RWPE2 (cell line): Measurements from ENCODE around the gene FBXO30.

Source experiments
- ATAC-seq: fragments of 200-7000 bp; cut with Tn5 transposase; 3 replicates; pipeline ENCODE4 v1.9.1; 2021; ENCODE audit warnings: low read depth
- DNase-seq: peaks from one replicate; pipeline ENCODE4 v3.0.0-alpha.2; 2020; ENCODE audit warnings: low spot score
- H3K27ac ChIP-seq: fragments of 450-650 bp; 2 replicates; pipeline ENCODE4 v1.5.1; 2017; ENCODE audit warnings: mild to moderate bottlenecking; ENCODE audit not compliant: poor library complexity, severe bottlenecking
- H3K27me3 ChIP-seq: fragments of 250-450 bp; sonication (Bioruptor Pico); 2 replicates; pipeline ENCODE4 v1.5.1; 2021; ENCODE audit warnings: mild to moderate bottlenecking, moderate library complexity; ENCODE audit not compliant: insufficient read depth, poor library complexity, severe bottlenecking
- H3K36me3 ChIP-seq: fragments of 250-450 bp; sonication (Bioruptor Pico); 2 replicates; pipeline ENCODE4 v1.5.1; 2020; ENCODE audit warnings: low read depth, mild to moderate bottlenecking, moderate library complexity
- H3K4me1 ChIP-seq: fragments of 250-450 bp; sonication (Bioruptor Pico); 2 replicates; pipeline ENCODE4 v1.5.1; 2021; ENCODE audit warnings: mild to moderate bottlenecking, moderate library complexity; ENCODE audit not compliant: insufficient read depth, poor library complexity, severe bottlenecking
- H3K4me3 ChIP-seq: fragments of 250-450 bp; sonication (Bioruptor Pico); 2 replicates; pipeline ENCODE4 v1.5.1; 2021; ENCODE audit warnings: mild to moderate bottlenecking, moderate library complexity; ENCODE audit not compliant: severe bottlenecking
- H3K9me3 ChIP-seq: fragments of 250-450 bp; sonication (Bioruptor Pico); 2 replicates; pipeline ENCODE4 v1.5.1; 2021; ENCODE audit warnings: mild to moderate bottlenecking, moderate library complexity; ENCODE audit not compliant: severe bottlenecking
- TF ChIP-seq, protein P1 (sequence below): fragments of 450-650 bp; IDR thresholded peaks from one replicate; pipeline ENCODE4 v1.5.1; 2017; ENCODE audit warnings: mild to moderate bottlenecking, moderate library complexity; ENCODE audit not compliant: poor library complexity, severe bottlenecking

The FBXO30 gene, protein sequence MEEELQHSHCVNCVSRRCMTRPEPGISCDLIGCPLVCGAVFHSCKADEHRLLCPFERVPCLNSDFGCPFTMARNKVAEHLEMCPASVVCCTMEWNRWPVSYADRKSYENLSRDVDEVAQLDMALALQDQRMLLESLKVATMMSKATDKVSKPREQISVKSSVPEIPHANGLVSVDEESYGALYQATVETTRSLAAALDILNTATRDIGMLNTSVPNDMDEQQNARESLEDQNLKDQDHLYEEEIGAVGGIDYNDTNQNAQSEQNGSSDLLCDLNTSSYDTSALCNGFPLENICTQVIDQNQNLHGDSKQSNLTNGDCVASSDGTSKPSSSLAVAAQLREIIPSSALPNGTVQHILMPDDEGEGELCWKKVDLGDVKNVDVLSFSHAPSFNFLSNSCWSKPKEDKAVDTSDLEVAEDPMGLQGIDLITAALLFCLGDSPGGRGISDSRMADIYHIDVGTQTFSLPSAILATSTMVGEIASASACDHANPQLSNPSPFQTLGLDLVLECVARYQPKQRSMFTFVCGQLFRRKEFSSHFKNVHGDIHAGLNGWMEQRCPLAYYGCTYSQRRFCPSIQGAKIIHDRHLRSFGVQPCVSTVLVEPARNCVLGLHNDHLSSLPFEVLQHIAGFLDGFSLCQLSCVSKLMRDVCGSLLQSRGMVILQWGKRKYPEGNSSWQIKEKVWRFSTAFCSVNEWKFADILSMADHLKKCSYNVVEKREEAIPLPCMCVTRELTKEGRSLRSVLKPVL

DNA sequence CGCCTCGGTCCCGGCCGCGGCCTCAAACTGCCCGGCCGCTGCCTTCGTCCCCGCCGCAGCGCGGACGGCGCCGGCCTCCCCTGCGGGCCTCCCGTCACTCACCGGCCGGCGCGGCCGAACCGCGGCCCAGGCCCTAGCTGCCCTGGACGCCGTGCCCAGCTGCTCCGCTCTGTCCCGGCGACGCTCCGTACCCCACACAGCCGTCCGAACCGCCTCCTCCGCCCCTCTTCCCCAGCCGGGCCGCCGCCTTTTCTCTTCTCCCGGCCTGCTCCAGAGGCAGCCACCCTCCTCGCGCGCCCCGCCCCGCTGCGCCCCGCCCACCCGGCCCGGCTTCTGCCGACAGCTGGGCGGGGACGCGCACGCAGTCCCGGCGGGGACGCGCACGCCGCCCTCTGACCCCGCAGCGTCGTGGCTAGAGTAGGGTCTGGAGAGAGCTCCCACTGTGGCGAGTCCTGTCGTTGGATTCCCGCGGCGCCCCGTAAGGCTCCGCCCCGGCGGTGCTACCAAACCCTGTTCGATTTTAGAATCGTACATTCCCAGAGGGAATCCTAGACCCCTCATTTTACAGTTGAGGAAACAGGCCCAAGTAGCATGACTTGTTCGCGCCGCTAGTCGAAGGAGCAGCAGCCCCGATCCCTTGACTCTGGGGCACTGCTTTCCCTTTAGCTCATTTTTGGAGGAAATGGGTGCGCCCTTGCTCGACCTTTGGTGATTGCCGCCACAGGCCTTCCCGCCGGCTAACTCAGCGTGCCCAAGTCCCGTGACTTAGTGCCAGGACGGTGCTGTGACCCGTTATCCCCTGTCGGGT lies at the start of gene FBXO30:
FBXO30 (minus strand) TSS at position 295 of the 808 bp plus-strand sequence. CDS start 8,390 bp downstream, outside the sequence.
- ATAC-seq = peak; percentile 77
- TF ChIP-seq, protein P1, sequence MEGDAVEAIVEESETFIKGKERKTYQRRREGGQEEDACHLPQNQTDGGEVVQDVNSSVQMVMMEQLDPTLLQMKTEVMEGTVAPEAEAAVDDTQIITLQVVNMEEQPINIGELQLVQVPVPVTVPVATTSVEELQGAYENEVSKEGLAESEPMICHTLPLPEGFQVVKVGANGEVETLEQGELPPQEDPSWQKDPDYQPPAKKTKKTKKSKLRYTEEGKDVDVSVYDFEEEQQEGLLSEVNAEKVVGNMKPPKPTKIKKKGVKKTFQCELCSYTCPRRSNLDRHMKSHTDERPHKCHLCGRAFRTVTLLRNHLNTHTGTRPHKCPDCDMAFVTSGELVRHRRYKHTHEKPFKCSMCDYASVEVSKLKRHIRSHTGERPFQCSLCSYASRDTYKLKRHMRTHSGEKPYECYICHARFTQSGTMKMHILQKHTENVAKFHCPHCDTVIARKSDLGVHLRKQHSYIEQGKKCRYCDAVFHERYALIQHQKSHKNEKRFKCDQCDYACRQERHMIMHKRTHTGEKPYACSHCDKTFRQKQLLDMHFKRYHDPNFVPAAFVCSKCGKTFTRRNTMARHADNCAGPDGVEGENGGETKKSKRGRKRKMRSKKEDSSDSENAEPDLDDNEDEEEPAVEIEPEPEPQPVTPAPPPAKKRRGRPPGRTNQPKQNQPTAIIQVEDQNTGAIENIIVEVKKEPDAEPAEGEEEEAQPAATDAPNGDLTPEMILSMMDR = no peak
- peaks cover 24% of the 10 kb centered on the region for H3K4me1 ChIP-seq
- H3K27ac ChIP-seq = peak within 1 kb of the TSS; percentile 75
- no peaks in the 10 kb centered on the region for H3K27me3 ChIP-seq
- H3K9me3 ChIP-seq = no peaks in the 10 kb centered on the region
- DNase-seq = peak; percentile 72
- peak within 1 kb of the TSS; percentile 73 for H3K4me3 ChIP-seq
- no peaks in the 10 kb centered on the region; the same call in 1 of the 2 replicates for H3K36me3 ChIP-seq

DNA sequence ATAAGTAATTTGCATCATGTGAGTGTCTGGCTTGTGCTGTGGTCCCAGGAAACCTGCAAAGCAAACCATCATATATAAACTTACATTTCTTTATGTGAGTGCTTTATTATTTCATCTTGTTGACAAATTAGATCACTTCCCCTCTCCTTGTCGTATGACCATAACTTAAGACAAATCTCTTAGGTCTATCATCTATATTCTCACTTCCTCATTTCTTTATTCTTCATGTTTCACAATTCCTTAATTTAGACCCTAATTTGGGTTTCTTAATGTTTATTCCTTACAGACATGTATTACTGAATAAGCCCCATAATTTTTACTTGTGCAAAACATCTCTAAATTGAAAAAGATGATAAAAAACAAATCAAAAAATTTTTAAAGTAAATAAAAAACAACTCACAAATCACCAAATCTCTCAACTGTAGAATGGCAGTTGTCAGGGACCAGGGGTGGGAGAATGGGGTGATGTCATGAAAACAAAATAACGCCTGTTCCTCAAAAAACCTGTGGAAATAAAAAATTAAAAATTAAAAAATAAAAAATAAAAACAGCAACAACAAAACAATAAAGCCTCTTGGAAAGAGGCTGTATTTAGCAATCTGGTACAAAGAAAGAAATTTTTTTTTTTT lies 49.5 kb upstream of the FBXO30 start:
- TF ChIP-seq, protein P1 = no peak
- ATAC-seq = no peak
- no peaks in the 10 kb centered on the region for H3K36me3 ChIP-seq
- no peaks in the 10 kb centered on the region for H3K4me1 ChIP-seq
- no peak overlapping the region for H3K4me3 ChIP-seq
- no peak overlapping the region for H3K27ac ChIP-seq
- no peaks in the 10 kb centered on the region for H3K27me3 ChIP-seq
- DNase-seq = no peak
- peaks cover 5% of the 10 kb centered on the region for H3K9me3 ChIP-seq

DNA sequence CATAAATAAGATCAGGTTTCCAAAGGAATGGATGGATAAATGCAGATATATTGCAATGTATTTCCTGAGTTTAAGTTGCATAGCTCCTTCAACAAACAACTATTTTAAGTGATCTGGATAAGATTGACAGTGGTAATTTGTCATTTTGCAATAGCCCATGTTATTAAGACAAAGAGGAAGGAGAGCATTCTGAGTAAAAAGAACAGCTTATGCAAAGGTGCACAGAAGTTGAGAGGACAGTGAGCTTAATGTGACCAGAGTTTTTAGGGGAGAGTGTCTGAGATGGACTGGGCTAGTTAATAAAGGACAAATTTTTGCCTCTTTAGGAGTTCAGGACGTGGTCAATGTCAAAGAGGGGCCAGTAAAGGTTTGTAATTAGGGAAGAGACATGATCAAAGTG lies 48.8 kb upstream of the FBXO30 start:
- H3K27ac ChIP-seq = no peak overlapping the region
- DNase-seq (no peak), ATAC-seq (no peak)
- no peaks in the 10 kb centered on the region for H3K4me1 ChIP-seq
- no peaks in the 10 kb centered on the region for H3K27me3 ChIP-seq
- no peak overlapping the region for H3K4me3 ChIP-seq
- H3K9me3 ChIP-seq = peaks cover 5% of the 10 kb centered on the region
- H3K36me3 ChIP-seq = no peaks in the 10 kb centered on the region
- TF ChIP-seq, protein P1 = no peak

DNA sequence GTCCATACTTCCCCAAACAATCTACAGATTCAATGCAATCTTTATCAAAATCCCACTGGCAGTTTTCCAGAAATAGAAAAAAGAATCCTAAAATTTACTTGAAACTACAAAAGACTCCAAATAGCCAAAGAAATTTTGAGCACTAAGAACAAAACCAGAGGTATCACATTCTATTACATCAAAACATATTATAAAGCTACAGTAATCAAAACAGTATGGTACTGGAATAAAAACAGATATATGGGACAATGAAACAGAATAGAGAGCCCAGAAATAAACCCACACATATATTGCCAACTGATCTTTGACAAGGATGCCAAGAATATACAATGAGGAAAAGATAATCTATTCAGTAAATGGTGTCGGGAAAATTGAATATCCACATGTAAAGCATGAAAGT lies 46.0 kb upstream of the FBXO30 start:
- ATAC-seq (no peak), DNase-seq (no peak)
- no peaks in the 10 kb centered on the region for H3K4me1 ChIP-seq
- no peaks in the 10 kb centered on the region for H3K36me3 ChIP-seq
- no peak overlapping the region for H3K4me3 ChIP-seq
- TF ChIP-seq, protein P1 = no peak
- H3K27me3 ChIP-seq = no peaks in the 10 kb centered on the region
- no peak overlapping the region for H3K27ac ChIP-seq
- peaks cover 5% of the 10 kb centered on the region for H3K9me3 ChIP-seq
